Stimulated activated CD8-positive, alpha-beta memory T cell treated with anti-CD3 and anti-CD28 coated beads, Interleukin-15, amount 100 ng/mL, for 24 hours (primary cell): Measurements from ENCODE around the gene ARPC1B.
A peak's percentile ranks its signal among the peaks of the same experiment; 100 is the strongest.
"Not testable (repeated sequence)": the region's sequence is repeated elsewhere in the genome, so short reads cannot be mapped to it uniquely, and the experiment has no call there.

Experiments
- DNase-seq: peaks from one replicate; pipeline ENCODE4 v3.0.0-alpha.2; 2020; ENCODE audit warnings: low read depth

The ARPC1B gene

GRCh38 chr7:99374111-99375064, at the start of gene ARPC1B:
Gene ARPC1B (plus strand): TSS chr7:99374730. CDS start chr7:99385715, 10,985 bp downstream.
- DNase-seq, result peak; percentile 70

- no peak for DNase-seq
These were observed 49.5 kb upstream of the ARPC1B start for GRCh38 chr7:99325001-99325493.

- DNase-seq, result peak; percentile 94
These were observed 48.7 kb upstream of the ARPC1B start, which contains the start of gene ARPC1A for GRCh38 chr7:99325592-99326407. Gene ARPC1A (plus strand): TSS chr7:99325898. CDS start chr7:99333354, 7,456 bp downstream.

DNA sequence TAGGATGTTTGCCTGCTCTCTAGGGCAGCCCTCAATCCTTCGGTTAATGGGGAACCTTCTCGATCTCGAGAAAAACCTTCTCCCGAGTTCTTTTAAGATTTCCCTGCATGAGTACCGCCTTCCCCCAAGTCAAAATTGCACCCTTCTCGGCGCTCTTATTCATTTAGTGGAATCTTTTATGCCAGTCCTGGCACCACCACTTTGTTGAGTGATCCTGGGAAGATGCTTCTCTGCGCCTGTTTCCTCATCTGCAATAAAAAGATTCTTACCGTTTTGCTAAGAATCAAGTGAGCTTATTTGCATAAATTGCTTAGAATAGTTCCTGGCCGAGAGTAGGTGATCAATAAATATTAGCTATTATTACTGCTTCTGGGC, 48.1 kb upstream of the ARPC1B start:
- no peak for DNase-seq

GRCh38 chr7:99330314-99330961, 44.1 kb upstream of the ARPC1B start:
- DNase-seq, result not testable (repeated sequence)

- no peak for DNase-seq
These were observed 43.5 kb upstream of the ARPC1B start for GRCh38 chr7:99331002-99331401.

GRCh38 chr7:99339595-99339994, 34.9 kb upstream of the ARPC1B start:
- DNase-seq, result no peak

- DNase-seq, result no peak
These were observed 33.9 kb upstream of the ARPC1B start for GRCh38 chr7:99340659-99341058.

DNA sequence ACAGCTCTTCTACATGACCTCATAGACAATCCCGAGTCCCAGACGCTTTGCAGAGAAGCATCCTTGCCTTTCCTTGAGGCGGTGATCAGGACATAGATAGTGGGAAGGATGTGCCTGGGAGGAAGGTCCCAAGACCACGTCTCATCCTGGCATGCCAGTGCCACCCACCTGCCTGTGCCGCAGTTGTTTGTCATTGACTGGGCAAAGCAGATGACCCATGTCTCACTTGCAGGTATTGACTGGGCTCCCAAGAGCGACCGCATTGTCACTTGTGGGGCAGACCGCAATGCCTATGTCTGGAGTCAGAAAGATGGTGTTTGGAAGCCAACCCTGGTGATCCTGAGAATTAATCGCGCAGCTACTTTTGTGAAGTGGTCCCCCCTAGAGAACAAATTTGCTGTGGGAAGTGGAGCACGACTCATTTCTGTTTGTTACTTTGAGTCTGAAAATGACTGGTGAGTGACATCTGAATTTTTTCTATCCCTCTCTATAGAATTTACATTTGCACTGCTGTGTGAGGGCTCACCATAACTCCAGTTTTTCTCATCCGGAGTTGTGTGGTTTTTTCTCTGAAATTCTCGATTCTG, 30.4 kb upstream of the ARPC1B start:
- no peak for DNase-seq

DNA sequence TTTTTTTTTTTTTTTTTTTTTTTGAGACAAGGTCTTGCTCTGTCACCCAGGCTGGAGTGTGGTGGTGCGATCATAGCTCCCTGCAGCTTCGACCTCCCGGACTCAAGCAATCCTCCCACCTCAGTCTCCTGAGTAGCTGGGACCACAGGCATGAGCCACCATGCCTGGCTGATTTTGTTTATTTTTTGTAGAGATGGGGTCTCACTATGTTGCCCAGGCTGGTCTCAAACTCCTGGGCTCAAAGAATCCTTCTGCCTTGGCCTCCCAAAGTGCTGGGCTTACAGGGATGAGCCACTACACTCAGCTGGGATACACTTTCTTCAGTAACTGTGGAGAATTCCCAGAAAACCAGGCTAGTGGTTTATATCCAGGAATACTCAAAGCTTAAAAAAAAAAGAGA, 23.9 kb upstream of the ARPC1B start:
- not testable (repeated sequence) for DNase-seq

- no peak for DNase-seq
These were observed 22.3 kb upstream of the ARPC1B start for GRCh38 chr7:99352247-99352646.

GRCh38 chr7:99355098-99355497, 19.4 kb upstream of the ARPC1B start:
- DNase-seq, result no peak

GRCh38 chr7:99357701-99358490, 16.6 kb upstream of the ARPC1B start:
- no peak for DNase-seq

DNA sequence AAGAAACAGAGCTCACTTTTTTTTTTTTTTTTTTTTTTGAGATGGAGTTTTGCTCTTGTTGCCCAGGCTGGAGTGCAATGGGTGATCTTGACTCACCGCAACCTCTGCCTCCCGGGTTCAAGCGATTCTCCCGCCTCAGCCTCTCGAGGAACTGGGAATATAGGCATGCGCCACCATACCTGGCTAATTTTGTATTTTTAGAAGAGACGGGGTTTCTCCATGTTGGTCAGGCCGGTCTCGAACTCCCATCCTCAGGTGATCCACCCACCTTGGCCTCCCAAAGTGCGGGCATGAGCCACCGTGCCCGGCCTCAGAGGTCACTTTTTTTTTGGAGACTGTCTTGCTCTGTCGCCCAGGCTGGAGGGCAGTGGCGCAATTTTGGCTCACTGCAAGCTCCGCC, 16.0 kb upstream of the ARPC1B start:
- not testable (repeated sequence) for DNase-seq

- no peak for DNase-seq
These were observed 14.9 kb upstream of the ARPC1B start for GRCh38 chr7:99359465-99360154.

DNA sequence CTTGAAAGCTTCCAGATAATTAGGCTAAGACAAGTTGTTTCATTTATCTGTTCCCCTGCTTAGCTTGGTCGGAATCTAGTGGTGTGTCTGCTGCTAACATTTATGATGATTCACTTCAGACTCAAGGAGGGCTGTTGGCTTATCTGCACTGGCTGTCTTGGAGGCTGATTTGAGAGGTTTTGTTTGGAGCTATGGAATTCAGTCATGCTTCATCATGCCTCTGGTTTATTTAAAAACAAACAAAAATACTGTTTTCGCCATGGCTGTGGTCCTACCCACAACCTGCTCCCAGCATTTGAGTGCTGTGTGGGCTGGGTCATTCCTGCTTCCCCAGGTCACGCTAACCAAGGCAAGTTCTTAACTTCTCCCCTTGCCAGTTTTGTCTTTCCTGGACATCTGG, 11.7 kb upstream of the ARPC1B start:
- DNase-seq, result no peak

DNA sequence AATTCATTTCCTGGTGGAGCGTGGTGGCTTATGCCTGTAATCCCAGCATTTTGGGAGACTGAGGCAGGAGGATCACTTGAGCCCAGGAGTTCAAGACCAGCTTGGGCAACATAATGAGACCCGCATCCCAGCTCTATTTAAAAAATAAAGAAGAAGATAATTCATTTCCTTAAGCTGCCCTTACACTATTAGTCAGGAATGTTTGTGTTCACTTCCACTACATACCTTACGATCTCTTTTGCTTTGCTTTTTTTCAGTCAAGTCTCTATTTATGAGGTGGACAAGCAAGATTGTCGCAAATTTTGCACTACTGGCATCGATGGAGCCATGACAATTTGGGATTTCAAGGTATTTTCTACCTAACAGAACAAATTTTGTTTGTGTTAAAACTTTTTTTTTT, 11.2 kb upstream of the ARPC1B start:
- DNase-seq, result no peak

- no peak for DNase-seq
These were observed 9.0 kb upstream of the ARPC1B start for GRCh38 chr7:99365318-99366141.

DNA sequence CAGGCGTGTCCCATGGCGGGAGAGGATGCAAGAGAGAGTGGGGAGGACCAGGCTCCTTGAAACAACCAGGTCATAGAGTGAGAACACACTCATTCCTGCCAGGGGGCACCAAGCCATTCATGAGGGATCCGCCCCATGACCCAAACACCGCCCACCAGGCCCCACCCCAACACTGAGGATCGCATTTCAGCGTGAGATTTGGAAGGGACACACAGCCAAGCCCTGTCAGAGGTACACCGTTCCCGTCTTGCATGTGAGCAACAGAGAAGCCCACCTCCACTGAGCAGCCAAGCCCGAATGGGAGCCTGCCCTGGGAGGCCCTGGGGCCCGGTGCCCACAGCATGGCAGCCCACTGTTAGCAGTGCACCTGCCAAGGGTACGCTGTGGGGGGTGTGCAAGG, 7.9 kb upstream of the ARPC1B start:
- no peak for DNase-seq
